ENCODE results near the gene ZCCHC2. TPM values are rescaled to one million over a fixed set of nuclear protein-coding genes. Genes with fewer than 3 reads are reported as not detected.

Gene ZCCHC2
- total and polyA plus RNA-seq, 7 donors = 4.4 to 23.5 (median 14.4) TPM

- H3K36me3 ChIP-seq = no peaks in the 10 kb centered on the region
- intact Hi-C loops (cut with DNase I) = no loop called here
- 71% methylated on average over 32 of the region's 32 CpGs for WGBS, 2 donors
- H3K27ac ChIP-seq = no peak overlapping the region
- DNase-seq = no peak
- peaks cover 0 to 7% (median 0%) of the 10 kb centered on the region in 3 donors for H3K27me3 ChIP-seq
- H3K4me3 ChIP-seq = no peak overlapping the region
- TF ChIP-seq, protein P1, sequence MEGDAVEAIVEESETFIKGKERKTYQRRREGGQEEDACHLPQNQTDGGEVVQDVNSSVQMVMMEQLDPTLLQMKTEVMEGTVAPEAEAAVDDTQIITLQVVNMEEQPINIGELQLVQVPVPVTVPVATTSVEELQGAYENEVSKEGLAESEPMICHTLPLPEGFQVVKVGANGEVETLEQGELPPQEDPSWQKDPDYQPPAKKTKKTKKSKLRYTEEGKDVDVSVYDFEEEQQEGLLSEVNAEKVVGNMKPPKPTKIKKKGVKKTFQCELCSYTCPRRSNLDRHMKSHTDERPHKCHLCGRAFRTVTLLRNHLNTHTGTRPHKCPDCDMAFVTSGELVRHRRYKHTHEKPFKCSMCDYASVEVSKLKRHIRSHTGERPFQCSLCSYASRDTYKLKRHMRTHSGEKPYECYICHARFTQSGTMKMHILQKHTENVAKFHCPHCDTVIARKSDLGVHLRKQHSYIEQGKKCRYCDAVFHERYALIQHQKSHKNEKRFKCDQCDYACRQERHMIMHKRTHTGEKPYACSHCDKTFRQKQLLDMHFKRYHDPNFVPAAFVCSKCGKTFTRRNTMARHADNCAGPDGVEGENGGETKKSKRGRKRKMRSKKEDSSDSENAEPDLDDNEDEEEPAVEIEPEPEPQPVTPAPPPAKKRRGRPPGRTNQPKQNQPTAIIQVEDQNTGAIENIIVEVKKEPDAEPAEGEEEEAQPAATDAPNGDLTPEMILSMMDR (IDR thresholded peaks at IDR 0.05) = no peak
- TF ChIP-seq POLR2AphosphoS5 (IDR thresholded peaks at IDR 0.05) (no peak), EP300 (IDR thresholded peaks at IDR 0.05) (no peak), POLR2A (IDR thresholded peaks at IDR 0.05) (no peak)
- H3K9me3 ChIP-seq = no peaks in the 10 kb centered on the region
- peaks cover 0 to 9% (median 0%) of the 10 kb centered on the region in 4 donors for H3K4me1 ChIP-seq
These were observed 88.8 kb downstream of the ZCCHC2 start for GRCh38 chr18:62611453-62612288.

DNA sequence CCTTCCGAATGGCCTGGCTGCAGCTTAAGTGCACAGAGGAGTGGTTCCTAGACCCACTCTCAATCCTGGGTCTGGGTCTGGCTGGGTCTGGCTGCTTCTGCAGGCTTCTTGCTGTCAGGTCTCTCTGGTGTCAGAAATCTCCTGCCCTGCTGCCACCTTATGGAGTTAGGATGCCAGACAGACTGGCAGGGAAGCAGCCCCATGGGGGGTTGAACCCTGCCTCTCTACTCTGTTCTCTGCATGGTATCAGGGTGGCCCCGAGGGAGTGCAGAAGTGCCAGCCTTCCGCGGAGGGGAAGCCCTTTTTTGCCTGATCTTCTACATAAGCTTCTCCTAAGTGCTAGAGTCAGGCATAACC lies 89.4 kb downstream of the ZCCHC2 start:
- no peak overlapping the region for H3K4me3 ChIP-seq
- peaks cover 0 to 9% (median 0%) of the 10 kb centered on the region in 4 donors for H3K4me1 ChIP-seq
- 80 to 91% methylated on average over 4 of the region's 4 CpGs for WGBS, 2 donors
- H3K9me3 ChIP-seq = no peaks in the 10 kb centered on the region
- TF ChIP-seq, protein P1 (IDR thresholded peaks at IDR 0.05) = no peak
- TF ChIP-seq EP300 (IDR thresholded peaks at IDR 0.05) (no peak), POLR2AphosphoS5 (IDR thresholded peaks at IDR 0.05) (no peak), POLR2A (IDR thresholded peaks at IDR 0.05) (no peak)
- intact Hi-C loops (cut with DNase I) = no loop called here
- H3K27me3 ChIP-seq = peaks cover 0 to 7% (median 0%) of the 10 kb centered on the region in 3 donors
- no peak overlapping the region for H3K27ac ChIP-seq
- no peak for DNase-seq
- H3K36me3 ChIP-seq = no peaks in the 10 kb centered on the region

DNA sequence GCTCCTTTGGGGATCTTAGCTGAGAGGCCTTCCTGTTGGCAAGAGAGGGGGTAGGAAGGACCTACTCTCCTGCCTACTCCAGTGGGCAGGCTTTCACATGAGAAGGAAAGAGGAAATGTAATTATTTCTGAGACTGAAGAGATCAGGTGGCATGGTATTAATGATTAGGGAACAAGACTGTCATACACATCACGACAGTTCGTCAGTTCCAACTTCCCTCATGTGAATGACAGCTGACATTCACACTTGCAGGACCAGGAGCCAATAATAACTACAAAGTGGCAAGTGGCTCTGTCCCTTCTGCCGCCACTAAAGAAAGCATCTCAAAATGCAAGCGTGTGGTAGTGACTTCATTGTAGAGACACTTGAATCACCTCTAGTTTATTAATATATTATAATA lies 90.0 kb downstream of the ZCCHC2 start:
- Histone ChIP-seq H3K36me3 (no peaks in the 10 kb centered on the region), H3K27me3 (peaks cover 0 to 7% (median 0%) of the 10 kb centered on the region in 3 donors), H3K4me1 (peaks cover 0 to 9% (median 0%) of the 10 kb centered on the region in 4 donors), H3K4me3 (no peak overlapping the region), H3K9me3 (no peaks in the 10 kb centered on the region), H3K27ac (no peak overlapping the region)
- no peak for DNase-seq
- TF ChIP-seq, protein P1 (IDR thresholded peaks at IDR 0.05) = no peak
- no peak for TF ChIP-seq POLR2AphosphoS5 (IDR thresholded peaks at IDR 0.05)
- TF ChIP-seq POLR2A (IDR thresholded peaks at IDR 0.05) = no peak
- TF ChIP-seq EP300 (IDR thresholded peaks at IDR 0.05) = no peak
- 75 to 89% methylated on average over 4 of the region's 4 CpGs for WGBS, 2 donors
- intact Hi-C loops (cut with DNase I) = no loop called here

DNA sequence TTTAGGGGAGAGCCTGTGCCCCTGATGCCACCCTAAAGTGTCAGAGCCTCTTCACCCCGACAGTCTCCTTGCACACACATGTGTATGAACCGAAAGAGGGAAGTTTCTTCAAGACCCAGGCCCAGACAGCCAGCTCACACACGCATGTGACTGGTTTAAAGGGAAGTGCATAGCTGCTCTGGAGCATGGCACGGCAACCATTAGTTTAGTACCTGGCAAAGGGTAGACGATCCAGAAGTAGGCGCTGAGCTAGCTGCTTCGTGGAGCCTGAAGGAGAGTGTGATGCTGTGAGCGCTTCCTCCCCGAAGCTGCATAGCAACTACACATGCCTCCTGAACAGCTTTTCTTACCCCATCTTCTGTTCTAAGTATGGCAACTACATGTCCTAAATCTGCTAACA lies 91.7 kb downstream of the ZCCHC2 start:
- Histone ChIP-seq H3K9me3 (no peaks in the 10 kb centered on the region), H3K4me3 (no peak overlapping the region), H3K4me1 (peaks cover 0 to 9% (median 0%) of the 10 kb centered on the region in 4 donors), H3K27ac (no peak overlapping the region), H3K27me3 (peaks cover 0 to 7% (median 0%) of the 10 kb centered on the region in 3 donors), H3K36me3 (no peaks in the 10 kb centered on the region)
- intact Hi-C loops (cut with DNase I) = no loop called here
- TF ChIP-seq, protein P1 (IDR thresholded peaks at IDR 0.05) = no peak
- no peak for TF ChIP-seq POLR2AphosphoS5 (IDR thresholded peaks at IDR 0.05)
- TF ChIP-seq POLR2A (IDR thresholded peaks at IDR 0.05) = no peak
- TF ChIP-seq EP300 (IDR thresholded peaks at IDR 0.05) = no peak
- no peak for DNase-seq
- 68 to 82% methylated on average over 9 of the region's 9 CpGs for WGBS, 2 donors

Data from sigmoid colon (tissue), 7 donors.